ENCODE data around the gene PGAM1. TPM values are rescaled to one million over a fixed set of nuclear protein-coding genes. Genes with fewer than 3 reads are reported as not detected.

PGAM1 gene
- total and polyA plus RNA-seq, 9 of the 15 experiments (the other 6 are each of a cell fraction or from before 2014, with no cell fraction given) = 40.3 to 559 (median 269) TPM

GRCh38 chr10:97452352-97452751 is 26.4 kb downstream of the PGAM1 start (continued):
- no peak for TF ChIP-seq ZBTB40 (IDR thresholded peaks at IDR 0.05)
- TF ChIP-seq ZBTB40 (CRISPR knock-in tag; IDR thresholded peaks at IDR 0.05) = no peak
- TF ChIP-seq KLF10 (CRISPR knock-in tag; IDR thresholded peaks at IDR 0.05) = no peak
- no peak for TF ChIP-seq RERE (CRISPR knock-in tag; IDR thresholded peaks at IDR 0.05; ENCODE audit: borderline replicate concordance)
- no peak for TF ChIP-seq HDAC1 (IDR thresholded peaks at IDR 0.05)
- TF ChIP-seq GABPB2 (CRISPR knock-in tag; conservative IDR thresholded peaks at IDR 0.05) = no peak
- no peak for TF ChIP-seq DLX4 (CRISPR knock-in tag; IDR thresholded peaks at IDR 0.05)

Measured in K562 (cell line).